Neutrophil (primary cell): ENCODE measurements around the gene DISP1.

Experiments used
- H3K27ac ChIP-seq: fragments of 200-600 bp; sonication (generic); 2 replicates; pipeline ENCODE4 v1.5.1; 2016; ENCODE audit warnings: mild to moderate bottlenecking, moderate library complexity
- H3K27me3 ChIP-seq: fragments of 200-600 bp; sonication (generic); 2 replicates; pipeline ENCODE4 v1.6.0; 2016; ENCODE audit warnings: mild to moderate bottlenecking
- H3K36me3 ChIP-seq: fragments of 200-600 bp; sonication (generic); 2 replicates; pipeline ENCODE4 v1.5.1; 2017
- H3K4me1 ChIP-seq, 2 experiments: fragments of 200-600 bp in 1 of 2; sonication (generic) in 1 of 2; 1 replicate in 1 of 2; 2 replicates in 1 of 2; pipeline versions ENCODE4 v1.5.1 to v1.6.1; 2013 to 2016; ENCODE audit warnings: low read depth in 1 of 2, low read length in 1 of 2, mild to moderate bottlenecking in 1 of 2, moderate library complexity in 1 of 2; ENCODE audit not compliant: control insufficient read depth in 1 of 2, insufficient read depth in 1 of 2
- H3K4me3 ChIP-seq, 2 experiments: fragments of 200-600 bp in 1 of 2; sonication (generic) in 1 of 2; 1 replicate in 1 of 2; 2 replicates in 1 of 2; pipeline ENCODE4 v1.5.1; 2013 to 2016; ENCODE audit warnings: low read depth in 1 of 2, low read length in 1 of 2, mild to moderate bottlenecking in 1 of 2, moderate library complexity in 1 of 2
- H3K9me3 ChIP-seq: fragments of 200-600 bp; sonication (generic); 2 replicates; pipeline ENCODE4 v1.5.1; 2016
- CTCF ChIP-seq: fragments of 200-600 bp; sonication (generic); IDR thresholded peaks from 2 replicates; pipeline ENCODE4 v1.5.1; 2016; ENCODE audit warnings: antibody characterized with exemption

DISP1 gene

DNA sequence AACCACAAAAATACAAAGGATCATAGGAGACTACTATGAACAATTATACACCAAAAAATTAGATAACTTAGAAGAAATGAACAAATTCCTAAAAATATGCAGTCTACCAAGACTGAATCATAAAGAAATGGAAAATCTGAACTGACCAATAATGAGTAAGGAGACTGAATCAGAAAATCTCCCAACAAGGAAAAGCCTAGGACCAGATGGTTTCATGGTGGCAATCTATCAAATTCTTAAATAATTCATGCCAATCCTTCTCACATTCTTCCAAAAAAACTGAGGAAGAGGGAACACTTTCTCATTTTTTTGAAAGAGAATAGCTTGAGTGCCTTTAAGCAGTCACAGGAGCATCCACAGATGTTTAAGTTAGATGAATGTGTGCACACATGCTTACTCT, 31.8 kb upstream of the DISP1 start:
- no peak overlapping the region for H3K4me3 ChIP-seq
- no peak overlapping the region for H3K27ac ChIP-seq
- H3K27me3 ChIP-seq, result peaks cover 24% of the 10 kb centered on the region
- H3K9me3 ChIP-seq, result no peaks in the 10 kb centered on the region
- no peaks in the 10 kb centered on the region for H3K36me3 ChIP-seq
- H3K4me1 ChIP-seq, result no peaks in the 10 kb centered on the region
- no peak for TF ChIP-seq CTCF

- no peak overlapping the region for H3K27ac ChIP-seq
- H3K4me3 ChIP-seq, result no peak overlapping the region
- no peak for TF ChIP-seq CTCF
- H3K9me3 ChIP-seq, result no peaks in the 10 kb centered on the region
- no peaks in the 10 kb centered on the region for H3K36me3 ChIP-seq
- H3K4me1 ChIP-seq, result no peaks in the 10 kb centered on the region
- H3K27me3 ChIP-seq, result peaks cover 24% of the 10 kb centered on the region
Measured at GRCh38 chr1:222784371-222784770, 30.5 kb upstream of the DISP1 start.

DNA sequence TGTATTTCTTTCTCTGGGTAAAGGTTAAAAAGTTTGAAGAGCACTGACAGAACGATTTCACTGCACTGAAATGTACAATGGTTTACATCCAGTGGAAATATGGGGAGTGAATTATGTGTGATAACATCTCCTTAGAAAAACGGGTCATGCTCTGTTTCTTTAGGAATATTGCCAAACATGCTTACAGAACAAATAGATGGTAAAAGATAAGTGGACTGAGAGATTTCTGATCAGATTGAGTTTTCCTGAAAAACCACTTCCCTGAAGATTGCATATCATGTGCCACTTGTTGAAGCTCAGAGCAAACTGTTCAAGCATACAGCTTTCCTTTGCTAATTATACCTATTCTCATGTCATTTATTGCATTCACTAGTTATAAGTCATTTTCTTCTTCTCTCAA, 29.9 kb upstream of the DISP1 start:
- Histone ChIP-seq H3K4me3 (no peak overlapping the region), H3K27me3 (peaks cover 24% of the 10 kb centered on the region), H3K9me3 (no peaks in the 10 kb centered on the region), H3K4me1 (no peaks in the 10 kb centered on the region), H3K27ac (no peak overlapping the region), H3K36me3 (no peaks in the 10 kb centered on the region)
- TF ChIP-seq CTCF, result no peak

- no peak overlapping the region for H3K4me3 ChIP-seq
- H3K27ac ChIP-seq, result no peak overlapping the region
- TF ChIP-seq CTCF, result no peak
- H3K4me1 ChIP-seq, result no peaks in the 10 kb centered on the region
- peaks cover 24% of the 10 kb centered on the region for H3K27me3 ChIP-seq
- no peaks in the 10 kb centered on the region for H3K36me3 ChIP-seq
- no peaks in the 10 kb centered on the region for H3K9me3 ChIP-seq
Measured at GRCh38 chr1:222785529-222785928, 29.3 kb upstream of the DISP1 start.

DNA sequence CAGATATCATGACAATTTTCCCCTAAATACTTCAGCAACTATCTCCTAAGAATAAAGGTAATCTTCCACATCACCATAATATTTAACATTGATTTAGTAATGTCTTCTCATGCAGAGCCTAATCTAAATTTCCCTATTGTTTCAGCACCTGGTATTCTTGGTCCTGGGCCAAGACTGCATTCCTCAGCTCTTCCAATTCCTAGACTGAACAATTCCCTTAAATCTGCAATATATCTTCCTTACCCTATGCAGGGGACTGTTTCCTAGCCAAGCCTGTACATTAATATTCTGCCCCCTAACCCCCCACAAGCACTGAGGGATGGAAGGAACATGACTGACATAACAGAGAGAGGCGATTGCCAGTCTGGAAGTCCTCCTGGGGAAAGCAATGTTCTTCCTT, 28.7 kb upstream of the DISP1 start:
- Histone ChIP-seq H3K27ac (no peak overlapping the region), H3K9me3 (no peaks in the 10 kb centered on the region), H3K4me1 (no peaks in the 10 kb centered on the region), H3K27me3 (peaks cover 24% of the 10 kb centered on the region), H3K4me3 (no peak overlapping the region), H3K36me3 (no peaks in the 10 kb centered on the region)
- TF ChIP-seq CTCF, result no peak

- Histone ChIP-seq H3K4me1 (no peaks in the 10 kb centered on the region), H3K27ac (no peak overlapping the region), H3K27me3 (peaks cover 24% of the 10 kb centered on the region), H3K9me3 (no peaks in the 10 kb centered on the region), H3K4me3 (no peak overlapping the region), H3K36me3 (no peaks in the 10 kb centered on the region)
- no peak for TF ChIP-seq CTCF
Measured at GRCh38 chr1:222787729-222788128, 27.1 kb upstream of the DISP1 start.
